GM19025 (cell line): ENCODE measurements around the gene CD72.
"Not testable (repeated sequence)": the region's sequence is repeated elsewhere in the genome, so short reads cannot be mapped to it uniquely, and the experiment has no call there.

Experiments
- ATAC-seq: cut with Tn5 transposase; IDR thresholded peaks from one replicate; pipeline ENCODE4 v1.9.1; 2021; ENCODE audit warnings: mild to moderate bottlenecking, low read depth, moderate library complexity; ENCODE audit not compliant: unreplicated experiment

Gene CD72

DNA sequence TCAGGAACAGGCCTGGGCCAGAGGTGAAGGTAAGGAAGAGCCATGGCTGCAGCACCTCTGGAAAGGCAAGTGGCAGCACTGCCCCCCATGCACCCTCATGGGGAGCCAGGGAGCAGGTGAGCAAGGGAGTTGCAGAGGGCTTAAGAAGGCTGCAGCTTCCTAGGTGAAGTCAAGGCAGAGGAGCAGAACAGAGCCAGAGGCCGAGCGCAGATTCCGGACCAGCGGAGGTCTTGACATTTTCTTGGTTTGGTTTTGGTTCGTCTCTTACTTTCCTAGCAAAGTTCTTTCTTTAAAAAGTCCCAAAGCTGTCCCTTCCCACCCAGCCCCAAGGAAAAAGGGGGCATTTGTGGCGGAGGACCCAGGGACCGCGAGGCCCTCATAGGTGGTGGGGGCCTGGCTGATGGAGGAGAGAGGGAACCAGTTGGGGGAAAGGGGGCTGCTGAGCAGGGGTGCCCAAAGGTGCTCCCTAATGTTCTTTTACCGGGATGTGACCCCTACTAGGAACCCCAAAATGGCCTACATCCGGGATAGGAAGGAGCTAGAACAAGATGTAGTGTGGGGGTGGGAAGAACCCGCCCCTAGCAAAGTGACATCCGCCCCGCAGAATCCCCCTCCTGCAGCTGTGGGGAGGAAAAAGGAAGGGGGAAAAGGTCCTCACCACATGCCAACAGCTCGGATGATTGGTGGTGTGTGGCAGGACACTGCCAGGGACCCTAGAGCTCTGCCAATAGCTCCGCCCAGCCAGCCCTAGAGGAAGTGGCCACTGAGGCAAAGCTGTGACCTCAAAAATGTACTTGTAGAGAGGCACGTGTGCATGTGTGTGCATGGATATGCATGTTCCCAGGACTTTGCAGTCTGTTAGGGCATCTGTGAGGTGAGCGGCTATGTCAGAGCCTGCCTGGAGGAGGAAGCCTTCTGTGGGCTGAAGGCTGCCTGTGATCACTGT lies 914 bp upstream of the CD72 start:
- ATAC-seq: peak; percentile 43

DNA sequence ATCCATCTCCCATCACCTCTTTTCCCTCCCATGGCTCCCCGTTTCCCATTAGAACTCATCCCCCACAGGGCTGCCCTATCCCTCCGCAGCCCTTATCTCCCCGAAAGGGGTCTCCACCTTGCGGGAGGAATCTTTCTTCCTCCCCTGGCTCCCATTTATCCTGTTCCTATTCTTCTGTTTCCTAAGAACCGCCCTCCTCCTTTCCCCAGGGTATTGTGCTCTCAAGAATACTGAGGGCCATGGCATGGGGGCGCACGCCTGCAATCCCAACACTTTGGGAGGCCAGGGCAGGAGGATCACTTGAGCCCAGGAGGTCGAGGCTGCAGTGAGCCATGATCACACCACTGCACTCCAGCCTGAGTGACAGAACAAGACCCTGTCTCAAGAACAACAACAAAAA lies 665 bp downstream of the CD72 start:
- no peak for ATAC-seq

DNA sequence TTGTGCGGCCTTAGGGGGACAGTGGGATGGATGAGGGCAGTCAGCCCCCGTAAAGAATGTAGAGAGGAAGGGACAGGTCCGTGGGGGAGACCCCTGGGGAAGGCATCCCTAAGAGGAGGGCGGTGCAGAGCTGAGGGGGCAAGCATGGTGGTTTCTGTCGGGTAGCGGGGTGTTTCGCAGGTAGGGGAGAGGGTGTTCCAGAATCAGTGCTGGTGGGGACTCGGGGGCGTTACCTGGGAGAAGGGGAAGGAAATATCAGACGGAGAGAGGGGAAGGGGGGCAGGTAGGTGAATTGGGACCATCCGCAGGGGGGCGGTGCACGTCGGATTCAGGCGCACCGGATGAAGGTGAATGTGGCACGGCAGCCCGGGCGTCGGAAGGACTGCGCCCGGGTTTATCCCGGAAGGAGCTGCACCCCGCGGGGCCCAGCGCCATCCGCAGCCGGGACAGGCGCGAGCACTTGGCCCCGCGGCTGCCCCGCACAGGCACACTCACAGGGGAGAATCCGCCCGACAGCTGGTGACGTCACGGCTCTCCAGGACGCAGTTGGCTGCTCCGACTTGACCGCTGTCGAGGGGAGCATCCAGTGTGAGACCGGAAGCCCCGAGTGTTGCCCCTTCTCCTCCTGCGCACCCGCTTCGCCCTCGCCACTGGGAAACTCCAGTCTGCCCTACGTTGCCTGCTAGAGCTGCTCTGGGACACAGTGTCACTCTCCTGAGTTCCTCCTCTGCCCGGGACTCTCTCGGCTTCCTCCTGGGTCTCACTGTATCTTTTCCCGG lies 1.3 kb downstream of the CD72 start:
- peak; percentile 40 for ATAC-seq

DNA sequence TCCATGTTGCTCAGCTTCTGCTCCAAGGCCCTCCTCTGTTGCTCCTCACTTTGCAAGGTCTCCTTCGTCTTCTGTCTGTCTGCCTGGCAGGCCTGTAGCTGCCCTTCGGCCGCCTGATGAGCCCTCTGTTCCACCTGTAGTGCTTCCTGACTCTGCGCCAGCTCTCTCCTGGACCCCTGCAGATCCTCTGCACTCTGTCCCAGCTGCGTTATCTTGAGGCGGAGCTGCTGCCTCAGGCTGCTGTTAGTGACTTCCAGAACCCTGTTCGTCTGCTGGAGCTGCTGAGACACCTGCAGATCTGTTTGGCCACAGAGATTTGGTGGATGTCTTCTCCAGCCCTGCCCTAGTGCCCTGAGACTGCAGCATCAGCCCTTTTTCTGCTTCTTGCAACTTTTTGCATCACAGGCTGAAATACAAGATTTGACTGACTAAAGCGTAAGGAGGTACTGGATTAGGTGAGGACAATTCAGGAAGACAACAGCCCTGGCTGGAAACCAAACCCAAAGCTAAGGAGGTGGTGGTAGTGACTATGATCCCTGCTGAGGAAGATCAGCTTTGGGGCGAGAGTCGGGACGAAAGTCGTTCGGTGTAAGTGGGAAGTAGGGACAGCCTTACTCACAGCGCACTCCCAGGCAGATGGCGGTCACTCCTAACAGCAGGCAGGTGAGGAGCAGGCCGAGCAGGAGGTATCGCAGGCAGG lies 2.1 kb downstream of the CD72 start:
- no peak for ATAC-seq

DNA sequence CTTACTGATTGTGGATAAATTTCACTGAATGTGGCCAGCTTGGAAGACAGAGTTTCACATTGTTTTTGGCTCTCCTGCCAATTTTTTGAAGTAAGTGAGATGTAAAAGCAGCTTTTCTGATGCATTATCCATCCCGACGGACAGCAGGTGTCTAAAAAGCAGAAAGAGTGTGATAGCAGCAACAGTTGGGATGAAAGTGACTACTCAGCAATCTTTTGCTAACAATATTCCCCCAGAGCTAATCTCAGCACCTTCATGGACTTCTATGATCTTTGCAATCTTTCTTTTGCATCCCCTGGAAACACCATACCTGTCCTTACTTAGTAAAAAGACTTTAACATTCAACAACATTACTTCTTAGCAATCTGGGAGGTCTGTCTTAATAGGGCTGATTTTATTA lies 5.4 kb downstream of the CD72 start:
- no peak for ATAC-seq

DNA sequence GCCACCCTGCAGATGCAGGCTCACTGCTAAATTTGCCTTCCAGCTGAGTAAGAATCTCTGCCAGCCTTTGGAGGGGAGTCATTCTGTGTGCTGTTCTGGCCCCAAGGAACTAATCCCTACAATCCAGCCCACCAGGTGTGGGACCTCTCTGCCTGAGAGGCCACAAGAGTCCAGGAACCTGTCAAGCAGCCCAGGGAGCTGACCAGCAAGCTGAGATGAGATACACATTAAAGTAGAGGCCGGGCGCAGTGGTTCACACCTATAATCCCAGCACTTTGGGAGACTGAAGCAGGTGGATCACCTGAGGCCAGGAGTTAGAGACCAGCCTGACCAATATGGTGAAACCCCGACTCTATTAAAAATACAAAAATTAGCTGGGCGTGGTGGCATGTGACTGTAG lies 6.1 kb downstream of the CD72 start:
- ATAC-seq: not testable (repeated sequence)

DNA sequence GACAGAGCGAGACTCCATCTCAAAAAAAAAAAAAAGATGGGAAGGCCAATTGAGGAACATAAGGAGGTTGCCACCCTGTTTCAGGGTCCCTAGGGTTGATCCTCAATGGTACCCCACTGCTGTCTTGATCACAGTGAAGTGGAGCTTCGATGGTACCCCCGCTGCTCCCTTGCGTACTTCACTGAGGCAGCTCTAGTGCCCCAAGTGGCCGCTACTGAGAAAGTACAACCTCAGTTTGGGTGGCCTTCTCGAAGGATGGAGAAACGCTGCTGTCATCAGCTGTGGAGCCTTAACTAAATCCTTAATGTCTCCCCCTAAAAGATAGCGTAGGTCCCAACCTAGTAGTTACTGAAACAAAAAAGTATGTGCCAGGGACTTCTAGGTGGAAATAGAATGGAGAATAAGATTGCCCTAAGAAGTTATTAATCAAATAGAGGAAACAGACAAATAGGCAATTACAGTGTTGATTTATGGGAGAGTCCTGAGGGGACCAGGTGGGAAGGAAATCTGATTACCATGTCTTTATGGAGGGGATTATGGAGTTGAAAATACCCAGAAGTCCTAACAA lies 6.9 kb downstream of the CD72 start:
- no peak for ATAC-seq

DNA sequence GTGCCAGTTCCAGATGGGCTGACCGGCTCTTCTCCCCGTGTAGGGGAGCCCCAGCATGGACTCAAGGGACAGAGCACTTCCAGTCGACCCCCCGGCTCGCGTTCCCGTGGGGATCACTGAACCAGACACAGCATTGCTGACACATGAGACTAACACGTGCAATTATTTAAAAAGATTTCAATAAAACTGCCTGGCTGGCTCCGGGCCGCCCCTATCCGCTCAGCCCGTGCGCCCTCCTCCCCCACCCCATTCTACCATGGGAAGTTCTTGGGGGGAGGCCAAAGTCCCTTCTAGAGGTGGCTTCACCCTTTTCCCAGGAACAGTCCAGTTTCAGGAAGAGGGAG lies 8.4 kb downstream of the CD72 start:
- no peak for ATAC-seq

DNA sequence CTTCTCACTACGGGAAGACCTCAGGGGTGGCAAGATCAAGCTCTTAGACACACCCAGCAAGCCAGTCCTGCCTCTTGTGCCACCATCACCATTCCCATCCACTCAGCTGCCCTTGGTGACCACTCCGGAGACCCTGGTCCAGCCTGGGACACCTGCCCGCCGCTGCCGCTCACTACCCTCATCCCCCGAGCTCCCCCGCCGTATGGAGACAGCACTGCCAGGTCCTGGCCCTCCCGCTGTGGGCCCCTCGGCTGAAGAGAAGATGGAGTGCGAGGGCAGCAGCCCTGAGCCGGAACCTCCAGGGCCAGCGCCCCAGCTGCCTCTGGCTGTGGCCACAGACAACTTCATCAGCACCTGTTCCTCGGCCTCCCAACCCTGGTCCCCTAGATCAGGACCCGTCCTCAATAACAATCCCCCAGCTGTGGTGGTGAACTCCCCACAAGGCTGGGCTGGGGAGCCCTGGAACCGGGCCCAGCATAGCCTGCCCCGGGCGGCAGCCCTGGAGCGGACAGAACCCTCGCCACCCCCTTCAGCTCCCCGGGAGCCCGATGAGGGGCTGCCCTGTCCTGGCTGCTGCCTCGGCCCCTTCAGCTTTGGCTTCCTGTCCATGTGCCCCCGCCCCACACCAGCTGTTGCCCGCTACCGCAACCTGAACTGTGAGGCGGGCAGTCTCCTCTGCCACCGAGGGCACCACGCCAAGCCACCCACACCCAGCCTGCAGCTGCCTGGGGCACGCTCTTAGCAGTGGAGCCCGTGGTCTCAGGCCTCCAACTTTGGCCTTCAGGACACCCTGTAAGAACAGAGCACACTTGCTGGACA lies 9.0 kb downstream of the CD72 start:
- no peak for ATAC-seq

DNA sequence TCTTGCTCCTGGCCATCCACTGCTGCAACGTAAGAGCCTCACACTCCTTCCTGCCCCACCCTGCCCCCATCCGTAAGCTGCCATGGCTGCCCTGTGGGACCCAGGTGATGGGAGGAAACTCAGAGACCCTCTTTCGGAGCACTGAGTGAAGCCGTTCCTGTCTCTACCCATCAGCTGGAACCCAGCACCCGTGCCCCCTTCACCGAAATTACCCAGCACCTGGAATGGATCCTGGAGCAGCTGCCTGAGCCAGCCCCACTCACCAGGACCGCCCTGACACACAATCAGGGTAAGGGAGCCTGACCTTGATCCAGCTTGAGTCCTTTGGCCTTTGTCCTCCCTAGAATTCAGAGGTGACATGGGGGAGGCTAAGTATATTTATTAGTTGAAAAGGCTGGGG lies 10.0 kb downstream of the CD72 start:
- no peak for ATAC-seq

DNA sequence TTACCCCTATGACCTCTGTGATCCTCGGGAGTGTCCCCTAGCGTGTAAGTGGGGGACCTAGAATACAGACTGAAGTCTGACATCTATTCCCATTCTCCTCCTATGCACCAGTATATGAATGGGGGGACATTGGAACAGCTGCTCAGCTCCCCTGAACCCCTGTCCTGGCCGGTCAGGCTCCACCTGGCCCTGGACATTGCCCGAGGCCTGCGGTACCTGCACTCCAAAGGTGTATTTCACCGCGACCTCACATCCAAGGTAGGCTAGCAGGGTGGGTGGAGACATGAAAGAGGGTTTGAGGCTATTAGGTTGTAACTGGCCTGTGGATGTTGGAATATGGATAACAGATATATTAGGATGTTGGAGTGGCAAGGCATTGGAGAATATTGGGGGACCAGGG lies 11.5 kb downstream of the CD72 start:
- no peak for ATAC-seq

DNA sequence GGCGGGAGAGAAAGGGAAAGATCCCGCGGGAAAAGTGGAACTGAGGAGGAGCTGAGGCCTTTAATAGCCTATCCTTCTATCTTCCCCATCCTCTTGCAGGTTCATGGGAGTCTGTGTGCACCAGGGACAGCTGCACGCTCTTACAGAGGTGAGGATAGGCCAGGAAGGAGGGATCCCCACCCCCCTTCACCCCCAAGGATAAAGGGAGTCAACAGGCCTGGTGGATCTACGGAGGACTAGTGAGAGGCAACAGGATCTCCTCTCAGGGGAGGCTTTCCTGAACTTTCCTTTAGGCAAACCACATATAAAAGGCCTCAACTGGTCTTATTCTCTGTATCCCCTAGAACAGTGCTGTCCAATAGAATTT lies 12.1 kb downstream of the CD72 start:
- no peak for ATAC-seq

DNA sequence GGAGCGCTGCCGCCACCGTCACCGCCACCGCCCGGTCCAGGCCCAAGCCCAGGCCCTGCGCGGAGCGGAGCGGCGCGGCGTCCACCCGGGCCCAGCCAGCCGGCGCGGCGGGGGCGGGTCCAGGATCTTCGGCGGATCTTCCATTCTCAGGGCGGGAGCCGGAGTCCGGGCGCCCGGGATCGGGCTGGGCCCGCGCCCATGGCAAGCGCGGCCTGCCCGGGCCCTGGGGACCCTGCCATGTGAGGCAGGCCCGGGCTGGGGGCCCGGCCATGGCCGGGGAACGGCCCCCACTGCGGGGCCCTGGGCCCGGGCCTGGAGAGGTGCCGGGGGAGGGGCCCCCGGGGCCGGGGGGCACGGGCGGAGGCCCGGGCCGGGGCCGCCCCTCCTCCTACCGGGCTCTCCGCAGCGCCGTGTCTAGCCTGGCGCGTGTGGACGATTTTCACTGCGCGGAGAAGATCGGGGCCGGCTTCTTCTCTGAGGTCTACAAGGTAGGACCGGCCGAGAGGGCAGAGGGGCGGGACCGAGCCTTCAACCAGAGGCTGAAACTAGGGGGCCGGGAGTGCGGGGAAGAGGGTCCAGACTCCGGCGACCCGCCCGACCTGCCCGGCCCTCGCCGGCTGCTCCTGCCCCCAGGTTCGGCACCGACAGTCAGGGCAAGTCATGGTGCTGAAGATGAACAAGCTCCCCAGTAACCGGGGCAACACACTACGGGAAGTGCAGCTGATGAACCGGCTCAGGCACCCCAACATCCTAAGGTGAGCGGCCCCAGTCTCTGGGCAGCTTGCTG lies 12.7 kb downstream of the CD72 start:
- peak; percentile 18 for ATAC-seq

DNA sequence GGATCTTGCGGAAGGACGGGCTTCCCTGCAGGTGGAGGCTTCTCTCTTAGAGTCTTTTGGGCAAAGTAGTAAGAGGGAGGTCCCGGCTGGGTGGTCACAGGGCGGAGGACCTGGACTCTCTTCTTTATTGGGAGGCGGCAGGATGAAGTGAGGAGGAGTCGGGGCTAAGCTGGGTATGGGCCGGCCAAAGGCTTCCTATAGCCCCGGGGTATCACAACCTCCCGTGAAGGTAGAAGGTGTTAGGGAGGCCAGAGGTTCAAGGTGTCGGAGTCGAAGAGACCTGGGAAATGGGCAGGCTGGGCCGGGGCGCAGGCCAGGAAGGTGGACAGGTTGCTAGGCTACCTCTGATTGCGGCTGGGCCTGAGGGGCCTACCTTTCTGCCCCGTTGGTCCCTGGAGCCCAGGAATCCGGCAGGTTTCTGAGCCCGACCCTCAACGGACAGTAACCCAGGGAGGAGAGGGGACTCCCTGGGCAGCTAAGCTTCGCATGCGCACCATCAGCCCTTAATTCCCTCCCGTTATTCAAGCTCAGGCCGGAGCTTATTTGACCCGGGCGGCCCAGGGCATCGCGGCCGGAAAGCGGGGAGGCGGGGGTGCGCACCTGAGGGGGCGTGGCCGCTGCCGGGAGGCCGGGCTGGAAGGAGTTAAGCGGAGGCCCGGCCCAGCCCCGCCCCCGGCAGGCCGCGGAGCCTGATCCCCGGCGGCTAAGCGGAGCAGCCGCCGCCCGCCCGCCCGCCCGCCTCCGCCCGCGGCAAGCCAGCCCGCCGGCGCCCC lies 13.4 kb downstream of the CD72 start, which contains the start of gene TESK1:
Gene TESK1 (plus strand): TSS at position 685 of the 773 bp plus-strand sequence. CDS start 358 bp downstream, outside the sequence.
- peak; percentile 38 for ATAC-seq

DNA sequence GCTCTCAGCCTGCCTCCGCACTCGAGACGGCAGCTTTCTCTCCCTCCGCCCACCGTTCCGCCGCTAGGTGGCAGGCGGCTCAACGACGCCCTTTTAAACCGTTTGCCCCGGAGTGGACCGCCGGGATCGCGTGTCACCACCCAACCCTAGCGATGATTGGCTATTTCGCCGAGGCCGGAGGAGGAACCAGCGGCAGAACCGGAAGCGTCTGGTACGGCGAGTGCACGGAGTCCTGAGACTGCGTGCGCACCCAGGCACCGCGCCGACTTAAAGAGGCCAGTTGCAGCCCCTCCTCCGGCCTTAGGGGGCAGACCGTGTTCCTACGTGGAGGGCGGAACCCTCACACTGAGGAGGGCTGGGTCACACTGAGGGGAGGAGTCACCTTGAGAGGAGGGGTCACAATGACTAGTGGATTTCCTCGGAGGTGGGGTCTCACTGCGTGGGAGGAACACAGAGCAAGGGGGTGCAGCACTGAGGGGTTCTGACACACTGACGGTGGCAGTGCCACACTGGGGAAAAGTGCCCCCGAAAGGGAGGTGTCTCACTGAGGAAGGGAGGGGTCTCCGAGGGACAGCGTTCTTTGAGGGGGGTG lies 14.1 kb downstream of the CD72 start:
- peak; percentile 79 for ATAC-seq

DNA sequence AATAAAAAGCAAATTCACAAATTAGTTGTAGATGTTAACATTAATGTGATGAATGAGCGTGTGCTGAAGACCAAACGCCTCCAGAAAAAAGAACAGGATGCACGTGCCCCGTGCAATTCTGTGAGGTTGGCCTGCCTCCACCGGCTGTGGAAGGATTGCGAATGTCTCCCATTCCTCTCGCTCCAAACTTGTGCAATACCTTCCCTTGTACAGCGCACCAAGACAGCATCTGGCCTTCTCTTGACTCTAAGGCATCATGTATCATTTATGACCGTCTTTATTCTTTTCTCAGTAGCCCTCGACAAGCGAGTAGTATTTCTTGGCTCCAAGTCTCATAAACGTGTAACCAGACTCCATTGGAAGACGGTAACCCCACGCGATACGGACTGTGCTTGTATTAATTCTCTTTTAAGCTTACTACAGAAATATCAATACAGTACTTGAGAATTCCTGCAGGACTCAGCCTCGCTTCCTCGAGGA lies 14.7 kb downstream of the CD72 start:
- no peak for ATAC-seq

DNA sequence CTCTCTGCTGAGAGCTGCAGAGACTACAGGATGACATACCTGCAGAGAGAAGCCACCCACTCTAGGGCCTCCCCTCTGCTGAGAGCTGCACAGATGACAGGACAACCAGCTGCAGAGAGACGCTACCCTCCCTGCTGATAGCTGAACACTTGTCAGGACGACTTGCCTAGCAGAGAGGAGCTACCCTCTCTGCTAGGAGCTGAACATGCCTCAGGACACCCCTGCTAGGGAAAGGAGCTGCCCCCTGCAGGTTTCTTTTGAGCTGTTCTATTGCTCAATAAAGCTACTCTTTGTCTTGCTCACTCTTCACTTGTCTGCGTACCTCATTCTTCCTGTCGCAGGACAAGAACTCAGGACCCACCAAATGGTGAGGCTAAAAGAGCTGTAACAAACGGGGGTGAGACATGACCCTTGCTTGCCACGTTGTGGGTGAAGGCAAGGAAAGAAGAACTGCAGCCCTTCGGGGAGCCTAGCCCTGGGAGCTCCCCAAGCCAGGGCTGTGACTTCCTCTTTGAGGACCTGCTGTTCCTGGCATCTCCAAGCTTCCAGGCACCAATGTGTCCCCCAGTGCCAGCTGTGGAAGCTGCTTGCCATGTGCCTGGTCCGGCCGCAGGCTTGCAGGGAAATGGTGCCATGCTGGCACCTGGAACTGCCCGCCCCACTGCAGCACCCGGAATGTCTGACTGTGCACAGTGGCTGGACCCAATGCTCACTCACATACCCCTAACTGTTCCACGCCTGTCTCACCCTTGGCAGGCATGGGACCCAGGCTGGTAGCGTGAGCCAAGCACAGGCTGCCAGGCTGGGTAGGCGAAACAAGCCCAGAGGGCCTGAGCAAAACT lies 18.2 kb downstream of the CD72 start:
- no peak for ATAC-seq
